Measurements from ENCODE around the gene SLC7A1.

Gene SLC7A1

DNA sequence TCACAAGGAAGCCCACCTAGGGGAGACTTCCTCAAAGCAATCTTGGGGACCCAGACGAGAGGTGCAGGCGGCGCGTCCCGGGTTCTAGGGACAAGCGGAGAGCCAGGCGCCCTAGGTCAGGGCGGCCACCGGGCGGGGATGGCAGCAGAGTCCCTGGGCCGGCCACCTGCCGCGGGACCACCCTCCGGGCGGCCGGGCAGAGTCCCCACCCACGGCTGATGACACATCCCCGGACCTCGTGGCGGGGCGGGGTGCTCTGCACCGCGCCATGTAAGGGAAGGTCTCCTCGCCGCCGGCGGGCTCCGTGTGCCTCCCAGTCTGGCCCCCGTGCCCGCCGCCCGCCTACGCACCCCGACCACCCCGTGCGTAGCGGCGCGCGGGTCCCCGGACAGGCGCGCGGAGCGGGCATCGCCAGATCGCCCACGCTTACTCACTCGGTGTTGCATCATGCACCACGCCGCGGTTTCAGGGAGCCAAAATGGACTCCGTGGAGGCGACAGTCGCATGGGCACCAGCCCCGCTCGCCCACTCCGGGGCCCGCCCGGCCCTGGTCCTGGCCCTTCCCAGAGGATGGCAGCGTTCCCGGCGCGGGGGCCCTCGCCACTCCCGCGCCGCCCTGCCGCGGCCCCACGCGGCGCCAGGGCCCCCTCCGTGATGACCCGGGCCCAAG is 643 bp downstream of the SLC7A1 start:
- no peak for DNase-seq (ENCODE audit: extremely low read depth, low read depth)
- TF ChIP-seq, protein P1, sequence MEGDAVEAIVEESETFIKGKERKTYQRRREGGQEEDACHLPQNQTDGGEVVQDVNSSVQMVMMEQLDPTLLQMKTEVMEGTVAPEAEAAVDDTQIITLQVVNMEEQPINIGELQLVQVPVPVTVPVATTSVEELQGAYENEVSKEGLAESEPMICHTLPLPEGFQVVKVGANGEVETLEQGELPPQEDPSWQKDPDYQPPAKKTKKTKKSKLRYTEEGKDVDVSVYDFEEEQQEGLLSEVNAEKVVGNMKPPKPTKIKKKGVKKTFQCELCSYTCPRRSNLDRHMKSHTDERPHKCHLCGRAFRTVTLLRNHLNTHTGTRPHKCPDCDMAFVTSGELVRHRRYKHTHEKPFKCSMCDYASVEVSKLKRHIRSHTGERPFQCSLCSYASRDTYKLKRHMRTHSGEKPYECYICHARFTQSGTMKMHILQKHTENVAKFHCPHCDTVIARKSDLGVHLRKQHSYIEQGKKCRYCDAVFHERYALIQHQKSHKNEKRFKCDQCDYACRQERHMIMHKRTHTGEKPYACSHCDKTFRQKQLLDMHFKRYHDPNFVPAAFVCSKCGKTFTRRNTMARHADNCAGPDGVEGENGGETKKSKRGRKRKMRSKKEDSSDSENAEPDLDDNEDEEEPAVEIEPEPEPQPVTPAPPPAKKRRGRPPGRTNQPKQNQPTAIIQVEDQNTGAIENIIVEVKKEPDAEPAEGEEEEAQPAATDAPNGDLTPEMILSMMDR (IDR thresholded peaks at IDR 0.05; ENCODE audit: low read depth, low read length, missing control alignments) = no peak
- peak overlapping the region; percentile 91 for H3K4me3 ChIP-seq (replicated peaks; ENCODE audit: low read depth, low read length)

DNA sequence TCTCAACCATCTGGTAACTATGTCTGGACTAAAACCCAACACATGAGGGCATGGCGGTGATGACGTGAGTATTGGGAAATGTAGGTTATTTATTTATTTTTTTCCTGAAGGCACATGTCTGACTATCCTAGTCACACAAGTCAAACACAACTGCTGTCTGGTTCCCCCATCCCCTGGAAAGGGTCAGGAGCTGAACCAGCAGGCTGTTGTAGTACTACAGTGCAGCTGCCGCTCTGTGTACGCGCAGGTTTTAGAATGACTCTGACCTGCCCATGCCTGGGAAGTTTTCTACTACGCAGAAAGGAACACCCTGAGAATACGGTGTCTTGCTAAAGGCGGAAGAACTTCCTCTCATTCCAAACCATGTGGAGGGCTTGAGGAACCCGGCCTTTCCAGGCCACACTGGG is 1.2 kb downstream of the SLC7A1 start:
- TF ChIP-seq, protein P1 (IDR thresholded peaks at IDR 0.05; ENCODE audit: low read depth, low read length, missing control alignments) = no peak
- peak; percentile 45 for DNase-seq (ENCODE audit: extremely low read depth, low read depth)
- peak overlapping the region; percentile 91 for H3K4me3 ChIP-seq (replicated peaks; ENCODE audit: low read depth, low read length)

- TF ChIP-seq, protein P1 (IDR thresholded peaks at IDR 0.05; ENCODE audit: low read depth, low read length, missing control alignments) = no peak
- no peak for DNase-seq (ENCODE audit: extremely low read depth, low read depth)
- H3K4me3 ChIP-seq (replicated peaks; ENCODE audit: low read depth, low read length) = peak overlapping the region; percentile 91
These were observed 1.7 kb downstream of the SLC7A1 start for GRCh38 chr13:29593605-29594297.

- TF ChIP-seq, protein P1 (IDR thresholded peaks at IDR 0.05; ENCODE audit: low read depth, low read length, missing control alignments) = no peak
- H3K4me3 ChIP-seq (replicated peaks; ENCODE audit: low read depth, low read length) = 0 out of 2 replicates have a peak overlapping the region, but pooled peaks have one; percentile 7
- no peak for DNase-seq (ENCODE audit: extremely low read depth, low read depth)
These were observed 4.2 kb downstream of the SLC7A1 start for GRCh38 chr13:29591310-29591709.

DNA sequence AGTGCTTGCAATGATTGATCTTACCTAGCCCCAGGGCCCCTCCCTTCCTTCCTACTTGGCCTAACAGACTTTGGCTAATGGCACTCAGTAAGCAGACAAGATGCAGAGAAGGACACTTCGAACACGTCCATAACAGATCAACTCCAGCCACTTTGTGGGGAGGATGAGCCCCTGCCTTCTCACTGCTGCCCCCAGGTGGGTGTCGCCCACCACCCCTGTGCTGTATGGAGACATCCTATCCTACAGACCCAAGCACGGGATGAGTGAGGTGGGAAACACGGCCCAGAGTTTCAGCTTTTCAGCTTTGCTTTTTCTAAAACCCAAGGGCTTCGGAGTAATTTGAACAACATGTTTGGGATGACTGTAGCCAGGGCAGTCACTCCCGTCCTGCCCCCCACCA is 5.5 kb downstream of the SLC7A1 start:
- DNase-seq (ENCODE audit: extremely low read depth, low read depth) = no peak
- TF ChIP-seq, protein P1 (IDR thresholded peaks at IDR 0.05; ENCODE audit: low read depth, low read length, missing control alignments) = peak; percentile 24
- H3K4me3 ChIP-seq (replicated peaks; ENCODE audit: low read depth, low read length) = no peak overlapping the region

- TF ChIP-seq, protein P1 (IDR thresholded peaks at IDR 0.05; ENCODE audit: low read depth, low read length, missing control alignments) = no peak
- no peak for DNase-seq (ENCODE audit: extremely low read depth, low read depth)
These were observed 6.3 kb downstream of the SLC7A1 start for GRCh38 chr13:29589234-29589633.

More at GRCh38 chr13:29589234-29589633, 6.3 kb downstream of the SLC7A1 start:
- no peak overlapping the region for H3K4me3 ChIP-seq (replicated peaks; ENCODE audit: low read depth, low read length)
